ENCODE data around the gene ZCCHC24.

DNA sequence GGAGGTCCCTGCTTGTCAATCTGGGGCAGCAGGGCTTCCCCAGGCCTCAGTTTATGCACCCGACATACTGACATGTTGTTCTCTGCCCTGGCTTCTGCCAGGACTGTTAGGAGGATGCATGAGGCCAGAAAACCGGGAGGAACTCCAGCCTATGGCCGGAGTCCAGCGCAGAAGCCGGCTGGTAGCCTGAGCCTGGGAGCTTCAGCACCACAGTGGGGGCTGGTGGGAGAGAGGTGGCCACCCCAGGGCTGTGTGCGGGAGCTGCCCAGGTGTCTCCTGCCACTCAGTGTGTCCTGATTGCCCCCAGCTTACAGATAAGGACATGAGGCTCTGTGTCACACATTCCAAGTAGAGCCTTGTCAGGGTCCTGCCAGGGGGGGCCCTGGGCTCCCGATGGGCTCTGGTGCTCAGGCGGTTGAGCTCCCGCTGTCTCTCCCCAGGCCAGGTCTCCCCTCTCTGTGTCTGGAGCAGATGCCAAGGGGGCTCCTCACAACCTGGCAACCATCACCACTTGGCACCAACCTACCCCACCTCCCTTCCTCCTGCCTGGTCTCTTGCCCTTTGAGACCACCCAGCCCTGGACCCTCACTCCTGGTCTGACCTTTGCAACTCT lies 65.8 kb downstream of the ZCCHC24 start:
- TF ChIP-seq POLR2AphosphoS5 (IDR thresholded peaks at IDR 0.05): no peak
- TF ChIP-seq POLR2A (IDR thresholded peaks at IDR 0.05): no peak
